HS-27A (cell line): ENCODE results near the gene SERPINB2.
A peak's percentile ranks its signal among the peaks of the same experiment; 100 is the strongest.
"Not testable (repeated sequence)": the region's sequence is repeated elsewhere in the genome, so short reads cannot be mapped to it uniquely, and the experiment has no call there.

ENCODE experiments used
- DNase-seq: peaks from one replicate; pipeline ENCODE4 v3.0.0-alpha.2; 2012; ENCODE audit warnings: low read depth, missing footprints

SERPINB2 gene

GRCh38 chr18:63888470-63889190 is 1.1 kb downstream of the SERPINB2 start:
- DNase-seq, result no peak

GRCh38 chr18:63889626-63890025 is 2.1 kb downstream of the SERPINB2 start:
- no peak for DNase-seq

GRCh38 chr18:63890237-63890949 is 2.9 kb downstream of the SERPINB2 start:
- DNase-seq, result no peak

- no peak for DNase-seq
Measured at GRCh38 chr18:63890950-63891304, 3.4 kb downstream of the SERPINB2 start.

GRCh38 chr18:63892566-63892965 is 5.1 kb downstream of the SERPINB2 start:
- DNase-seq, result no peak

- no peak for DNase-seq
Measured at GRCh38 chr18:63894106-63894772, 6.7 kb downstream of the SERPINB2 start.

GRCh38 chr18:63895190-63895589 is 7.7 kb downstream of the SERPINB2 start:
- no peak for DNase-seq

- no peak for DNase-seq
Measured at GRCh38 chr18:63897072-63897471, 9.6 kb downstream of the SERPINB2 start.

- no peak for DNase-seq
Measured at GRCh38 chr18:63899206-63899605, 11.7 kb downstream of the SERPINB2 start.

GRCh38 chr18:63903851-63904570 is 16.5 kb downstream of the SERPINB2 start:
- DNase-seq, result no peak

- no peak for DNase-seq
Measured at GRCh38 chr18:63904694-63905093, 17.2 kb downstream of the SERPINB2 start.

- no peak for DNase-seq
Measured at GRCh38 chr18:63905361-63905760, 17.9 kb downstream of the SERPINB2 start.

GRCh38 chr18:63906056-63906455 is 18.6 kb downstream of the SERPINB2 start:
- DNase-seq, result no peak

- no peak for DNase-seq
Measured at GRCh38 chr18:63907664-63908063, 20.2 kb downstream of the SERPINB2 start, which contains the start of gene SERPINB10. Gene SERPINB10 (plus strand): TSS chr18:63907958. CDS start chr18:63915511, 7,553 bp downstream.

GRCh38 chr18:63908858-63909257 is 21.4 kb downstream of the SERPINB2 start:
- DNase-seq, result no peak

- DNase-seq, result no peak
Measured at GRCh38 chr18:63909870-63910269, 22.4 kb downstream of the SERPINB2 start.

GRCh38 chr18:63917817-63918216 is 30.3 kb downstream of the SERPINB2 start:
- no peak for DNase-seq

- no peak for DNase-seq
Measured at GRCh38 chr18:63922049-63922448, 34.5 kb downstream of the SERPINB2 start.

GRCh38 chr18:63924551-63924950 is 37.0 kb downstream of the SERPINB2 start:
- peak; percentile 43 for DNase-seq

GRCh38 chr18:63928331-63928730 is 40.8 kb downstream of the SERPINB2 start:
- no peak for DNase-seq

GRCh38 chr18:63929369-63929768 is 41.9 kb downstream of the SERPINB2 start:
- not testable (repeated sequence) for DNase-seq

GRCh38 chr18:63930773-63931354 is 43.4 kb downstream of the SERPINB2 start:
- DNase-seq, result no peak
